DMS114 treated with DMSO at 0.1 percent for 48 hours (cell line): ENCODE measurements around the gene SPINT4.
"Not testable (repeated sequence)": the region's sequence is repeated elsewhere in the genome, so short reads cannot be mapped to it uniquely, and the experiment has no call there.

ENCODE experiments used
- DNase-seq: peaks from one replicate; lab custom pipeline; 2025; ENCODE audit not compliant: unreplicated experiment; lab: John Stamatoyannopoulos, UW

SPINT4 gene

GRCh38 chr20:45722047-45722446, at the start of gene SPINT4:
SPINT4 (plus strand) TSS chr20:45722347; CDS start chr20:45722368, 21 bp downstream.
- DNase-seq: no peak

GRCh38 chr20:45672765-45673164, 49.4 kb upstream of the SPINT4 start:
- DNase-seq: no peak

GRCh38 chr20:45679650-45680049, 42.5 kb upstream of the SPINT4 start:
- DNase-seq: no peak

GRCh38 chr20:45685896-45686295, 36.3 kb upstream of the SPINT4 start:
- DNase-seq: no peak

GRCh38 chr20:45693346-45693745, 28.8 kb upstream of the SPINT4 start:
- not testable (repeated sequence) for DNase-seq

- no peak for DNase-seq
Observed at GRCh38 chr20:45695496-45695895, 26.7 kb upstream of the SPINT4 start.

GRCh38 chr20:45701104-45701503, 21.0 kb upstream of the SPINT4 start:
- no peak for DNase-seq

- no peak for DNase-seq
Observed at GRCh38 chr20:45701873-45702272, 20.3 kb upstream of the SPINT4 start, which contains the start of gene WFDC13. WFDC13 (plus strand) TSS chr20:45702038; CDS start chr20:45702124, 86 bp downstream.

- DNase-seq: no peak
Observed at GRCh38 chr20:45704969-45705637, 17.0 kb upstream of the SPINT4 start, which contains the start of gene WFDC10B. WFDC10B (minus strand) TSS chr20:45705019; CDS start chr20:45685992, 19,027 bp downstream.

- DNase-seq: not testable (repeated sequence)
Observed at GRCh38 chr20:45716141-45716688, 5.9 kb upstream of the SPINT4 start.

- DNase-seq: no peak
Observed at GRCh38 chr20:45725134-45725533, 3.0 kb downstream of the SPINT4 start.

GRCh38 chr20:45727044-45727443, 4.9 kb downstream of the SPINT4 start:
- DNase-seq: no peak

GRCh38 chr20:45732199-45732598, 10.1 kb downstream of the SPINT4 start:
- no peak for DNase-seq

- DNase-seq: no peak
Observed at GRCh38 chr20:45735552-45735951, 13.4 kb downstream of the SPINT4 start.

- no peak for DNase-seq
Observed at GRCh38 chr20:45735988-45736387, 13.8 kb downstream of the SPINT4 start.

GRCh38 chr20:45742596-45742995, 20.4 kb downstream of the SPINT4 start:
- DNase-seq: no peak

- no peak for DNase-seq
Observed at GRCh38 chr20:45745015-45745414, 22.9 kb downstream of the SPINT4 start.

GRCh38 chr20:45751721-45752120, 29.6 kb downstream of the SPINT4 start:
- DNase-seq: no peak

GRCh38 chr20:45752746-45753145, 30.6 kb downstream of the SPINT4 start:
- no peak for DNase-seq

- DNase-seq: no peak
Observed at GRCh38 chr20:45758096-45758495, 35.9 kb downstream of the SPINT4 start.

- not testable (repeated sequence) for DNase-seq
Observed at GRCh38 chr20:45759921-45760320, 37.8 kb downstream of the SPINT4 start.

- DNase-seq: not testable (repeated sequence)
Observed at GRCh38 chr20:45761966-45762365, 39.8 kb downstream of the SPINT4 start.
